ENCODE results near the gene TMEM143.

The TMEM143 gene

DNA sequence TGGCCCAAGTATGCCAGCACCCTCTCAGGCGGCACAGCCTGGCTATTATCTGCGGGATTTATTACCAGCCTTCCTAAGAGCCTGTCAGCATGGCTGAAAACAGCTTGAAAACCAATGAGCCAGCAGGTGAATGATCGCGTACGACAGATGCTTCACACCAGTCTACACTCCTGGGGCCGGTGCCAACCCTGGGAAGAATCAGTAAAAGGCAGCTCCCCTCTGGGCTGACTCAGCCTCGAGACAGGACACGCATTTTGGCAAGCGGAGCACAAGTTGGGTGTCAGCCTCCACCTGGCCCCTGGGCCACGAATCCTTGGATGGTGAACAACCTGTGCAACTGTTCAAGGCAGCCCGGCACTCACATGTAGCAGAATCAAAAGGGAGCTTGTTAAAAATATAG lies 22.7 kb downstream of the TMEM143 start:
- TF ChIP-seq MYC (IDR thresholded peaks at IDR 0.05; ENCODE audit: low read depth, low read length) (no peak), POLR2A (IDR thresholded peaks at IDR 0.05; ENCODE audit: extremely low read depth, insufficient read length) (no peak)
- TF ChIP-seq, protein P1, sequence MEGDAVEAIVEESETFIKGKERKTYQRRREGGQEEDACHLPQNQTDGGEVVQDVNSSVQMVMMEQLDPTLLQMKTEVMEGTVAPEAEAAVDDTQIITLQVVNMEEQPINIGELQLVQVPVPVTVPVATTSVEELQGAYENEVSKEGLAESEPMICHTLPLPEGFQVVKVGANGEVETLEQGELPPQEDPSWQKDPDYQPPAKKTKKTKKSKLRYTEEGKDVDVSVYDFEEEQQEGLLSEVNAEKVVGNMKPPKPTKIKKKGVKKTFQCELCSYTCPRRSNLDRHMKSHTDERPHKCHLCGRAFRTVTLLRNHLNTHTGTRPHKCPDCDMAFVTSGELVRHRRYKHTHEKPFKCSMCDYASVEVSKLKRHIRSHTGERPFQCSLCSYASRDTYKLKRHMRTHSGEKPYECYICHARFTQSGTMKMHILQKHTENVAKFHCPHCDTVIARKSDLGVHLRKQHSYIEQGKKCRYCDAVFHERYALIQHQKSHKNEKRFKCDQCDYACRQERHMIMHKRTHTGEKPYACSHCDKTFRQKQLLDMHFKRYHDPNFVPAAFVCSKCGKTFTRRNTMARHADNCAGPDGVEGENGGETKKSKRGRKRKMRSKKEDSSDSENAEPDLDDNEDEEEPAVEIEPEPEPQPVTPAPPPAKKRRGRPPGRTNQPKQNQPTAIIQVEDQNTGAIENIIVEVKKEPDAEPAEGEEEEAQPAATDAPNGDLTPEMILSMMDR (IDR thresholded peaks at IDR 0.05; ENCODE audit: low read depth, low read length): no peak
- TF ChIP-seq, protein P2, sequence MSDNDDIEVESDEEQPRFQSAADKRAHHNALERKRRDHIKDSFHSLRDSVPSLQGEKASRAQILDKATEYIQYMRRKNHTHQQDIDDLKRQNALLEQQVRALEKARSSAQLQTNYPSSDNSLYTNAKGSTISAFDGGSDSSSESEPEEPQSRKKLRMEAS (IDR thresholded peaks at IDR 0.05; ENCODE audit: low read depth, low read length): no peak
- DNase-seq (ENCODE audit: low read depth): peak; percentile 39
- H3K4me3 ChIP-seq (ENCODE audit: low read depth, low read length): no peak overlapping the region

DNA sequence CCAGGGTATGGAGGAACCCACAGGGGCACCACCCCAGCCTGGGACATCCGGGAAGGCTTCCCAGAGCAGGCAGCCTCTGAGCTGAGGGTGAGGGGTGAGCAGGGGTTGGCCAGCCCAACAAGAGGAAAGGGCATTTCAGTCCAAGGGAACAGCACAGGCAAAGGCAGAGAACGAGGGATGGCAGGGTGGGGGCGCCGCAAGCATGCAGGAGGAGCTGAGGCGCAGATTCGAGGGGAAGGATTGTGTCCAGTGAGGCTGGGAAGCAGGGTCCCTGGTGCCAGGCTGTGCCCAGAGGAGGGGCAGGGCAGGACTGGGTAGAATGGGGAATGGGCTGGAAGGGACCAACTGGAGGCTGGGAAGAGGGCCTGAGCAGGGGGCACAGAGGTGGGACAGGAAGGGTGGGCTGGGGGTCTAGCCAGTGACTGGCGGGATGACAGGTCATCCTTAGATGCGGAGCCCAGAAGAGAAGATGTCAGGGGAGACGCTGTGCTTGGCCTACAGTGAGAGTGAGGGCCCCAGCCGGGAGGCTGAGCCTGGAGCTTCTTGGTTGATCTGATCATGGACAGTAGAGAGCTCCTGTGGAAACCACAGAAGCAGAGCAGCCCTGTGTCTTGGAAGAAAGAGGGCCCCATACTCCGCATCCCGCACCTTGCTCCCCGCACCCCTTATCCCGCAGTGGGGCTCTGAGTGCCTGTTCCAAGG lies 24.8 kb downstream of the TMEM143 start:
- no peak for TF ChIP-seq POLR2A (IDR thresholded peaks at IDR 0.05; ENCODE audit: extremely low read depth, insufficient read length)
- TF ChIP-seq, protein P1 (IDR thresholded peaks at IDR 0.05; ENCODE audit: low read depth, low read length): peak; percentile 17
- H3K4me3 ChIP-seq (ENCODE audit: low read depth, low read length): no peak overlapping the region
- DNase-seq (ENCODE audit: low read depth): peak; percentile 45

DNA sequence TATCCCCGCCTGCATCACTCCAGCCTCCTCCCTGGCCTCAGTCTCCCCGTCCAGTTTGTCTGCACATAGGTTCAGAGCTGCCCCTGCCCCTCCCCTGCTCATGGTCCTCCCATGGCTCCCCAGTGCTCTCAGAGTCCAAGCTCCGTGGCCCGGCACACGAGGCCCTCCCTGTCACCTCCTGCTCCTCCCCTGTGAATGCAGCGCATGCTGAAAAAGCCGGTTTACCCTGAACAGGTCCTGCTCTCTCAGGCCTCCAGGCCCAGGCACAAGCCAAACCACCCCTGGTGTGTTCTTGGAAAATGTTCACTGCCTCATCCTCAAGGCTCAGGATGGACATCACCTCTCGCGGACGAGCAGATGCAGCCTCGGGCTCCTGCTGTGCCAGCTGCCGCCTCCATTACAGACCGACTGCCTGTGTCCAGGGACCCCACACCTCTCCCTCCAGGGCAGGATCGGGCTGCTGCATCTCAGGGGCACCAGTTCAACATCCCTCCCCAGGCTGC lies 25.4 kb downstream of the TMEM143 start:
- TF ChIP-seq MYC (IDR thresholded peaks at IDR 0.05; ENCODE audit: low read depth, low read length) (no peak), POLR2A (IDR thresholded peaks at IDR 0.05; ENCODE audit: extremely low read depth, insufficient read length) (no peak)
- TF ChIP-seq, protein P2 (IDR thresholded peaks at IDR 0.05; ENCODE audit: low read depth, low read length): no peak
- TF ChIP-seq, protein P1 (IDR thresholded peaks at IDR 0.05; ENCODE audit: low read depth, low read length): no peak
- DNase-seq (ENCODE audit: low read depth): no peak
- no peak overlapping the region for H3K4me3 ChIP-seq (ENCODE audit: low read depth, low read length)

DNA sequence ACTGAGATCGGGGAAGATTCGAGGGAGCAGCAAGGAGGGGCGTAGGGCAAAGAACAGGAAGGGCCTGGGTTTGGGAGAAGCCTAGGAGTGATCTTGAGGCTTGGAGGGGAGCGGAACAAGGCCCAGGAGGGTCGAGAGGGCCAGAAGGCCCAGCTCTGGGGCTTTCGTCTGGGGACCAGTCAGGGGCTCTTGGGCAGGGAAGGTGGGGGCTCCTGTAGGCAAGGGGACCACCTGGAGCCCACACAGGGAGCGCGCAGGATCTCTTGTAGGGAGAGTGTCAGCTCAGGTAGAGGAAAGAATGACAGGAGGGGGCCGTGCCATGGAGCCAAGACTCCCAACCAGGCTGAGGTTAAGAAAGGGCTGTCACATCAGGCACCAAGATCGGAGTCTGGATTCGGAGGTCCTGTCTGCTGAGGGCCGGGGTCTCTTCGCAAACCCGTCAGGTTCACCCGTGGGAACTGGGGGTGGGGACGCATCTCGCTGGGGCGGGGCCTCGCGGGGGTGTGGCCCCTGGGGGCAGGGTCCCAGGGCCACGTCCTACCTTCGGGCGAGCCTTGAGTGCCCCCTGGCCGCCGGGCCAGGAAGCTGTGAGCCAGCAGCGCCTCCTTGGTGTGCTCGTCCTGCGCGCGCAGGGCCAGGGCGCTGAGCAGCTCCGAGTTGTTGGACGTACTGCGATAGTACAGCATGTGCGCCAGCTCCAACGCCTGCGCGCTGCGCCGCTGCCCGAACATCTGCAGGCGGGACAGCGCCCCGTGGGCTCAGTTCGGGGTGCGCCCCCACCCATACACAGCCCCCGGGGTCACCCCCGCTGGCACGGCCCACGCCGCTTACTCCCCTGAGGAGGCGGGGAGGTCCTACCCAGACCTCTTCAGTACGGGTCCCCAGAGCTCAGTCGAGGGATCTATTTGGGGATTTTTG lies 30.0 kb downstream of the TMEM143 start:
- TF ChIP-seq POLR2A (IDR thresholded peaks at IDR 0.05; ENCODE audit: extremely low read depth, insufficient read length): peak; percentile 91
- TF ChIP-seq, protein P1 (IDR thresholded peaks at IDR 0.05; ENCODE audit: low read depth, low read length): peak; percentile 99
- TF ChIP-seq MYC (IDR thresholded peaks at IDR 0.05; ENCODE audit: low read depth, low read length): peak; percentile 99
- TF ChIP-seq, protein P2 (IDR thresholded peaks at IDR 0.05; ENCODE audit: low read depth, low read length): peak; percentile 97
- H3K4me3 ChIP-seq (ENCODE audit: low read depth, low read length): peak overlapping the region; percentile 68
- peak; percentile 100 for DNase-seq (ENCODE audit: low read depth)

DNA sequence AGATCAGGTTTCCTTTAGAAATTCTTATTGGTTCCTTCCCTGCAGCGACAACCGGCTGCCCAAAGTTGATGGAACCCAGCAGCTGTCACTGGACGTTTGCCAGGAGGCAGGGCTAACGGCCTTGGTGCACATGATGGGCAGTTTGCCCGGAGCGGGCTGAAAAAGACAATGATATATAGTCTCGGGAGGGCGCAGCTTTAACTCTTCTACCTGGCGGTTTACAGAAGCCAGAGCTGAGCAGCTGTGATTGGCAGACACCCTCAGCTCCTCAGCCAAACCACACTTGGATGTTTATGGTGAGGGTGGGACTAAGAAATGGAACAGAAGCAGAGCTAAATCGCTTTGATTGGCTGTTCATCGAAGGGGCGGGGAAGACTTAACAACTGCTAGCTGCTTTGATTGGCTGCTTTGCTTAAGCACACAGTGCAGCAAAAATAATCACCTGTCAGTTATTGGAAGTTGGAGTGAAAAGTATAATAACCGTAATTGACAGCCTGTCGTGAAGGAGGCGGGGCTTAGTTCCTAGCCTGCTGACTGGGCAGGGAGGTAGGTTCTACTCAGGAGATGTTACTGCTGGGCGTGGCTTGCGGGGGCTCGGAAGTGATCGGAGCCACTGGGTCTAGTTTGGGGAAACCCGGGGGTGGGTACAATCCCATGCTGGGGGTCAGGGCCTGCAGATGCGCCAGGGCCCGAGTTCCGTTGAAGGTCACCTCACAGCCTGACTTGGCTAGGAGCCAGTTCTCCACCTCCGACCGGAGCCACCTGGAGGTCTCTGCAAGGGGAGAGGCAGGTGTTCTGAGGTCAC lies 30.9 kb downstream of the TMEM143 start:
- peak overlapping the region; percentile 68 for H3K4me3 ChIP-seq (ENCODE audit: low read depth, low read length)
- peak; percentile 100 for DNase-seq (ENCODE audit: low read depth)

More for the DNA sequence above, 30.9 kb downstream of the TMEM143 start:
- TF ChIP-seq POLR2A (IDR thresholded peaks at IDR 0.05; ENCODE audit: extremely low read depth, insufficient read length) (peak; percentile 80), MYC (IDR thresholded peaks at IDR 0.05; ENCODE audit: low read depth, low read length) (peak; percentile 74)
- TF ChIP-seq, protein P1 (IDR thresholded peaks at IDR 0.05; ENCODE audit: low read depth, low read length): peak; percentile 5
- TF ChIP-seq, protein P2 (IDR thresholded peaks at IDR 0.05; ENCODE audit: low read depth, low read length): peak; percentile 82
